Left renal cortex interstitium (tissue), 4 donors: ENCODE results near the gene GLRX3. TPM values are rescaled to one million over a fixed set of nuclear protein-coding genes. Genes with fewer than 3 reads are reported as not detected.

Experiments
- polyA plus RNA-seq, 4 donors: library from polyadenylated mRNA; unstranded; fragments of 120-200 nt; gene quantifications; one replicate each; pipeline ENCODE4 v1.2.1, GENCODE V29; 2013; ENCODE audit not compliant: insufficient read length in 4 of 4

The GLRX3 gene
- polyA plus RNA-seq, 4 donors = 79.7 to 88.8 (median 86.8) TPM

Other genes with a start within 250 kb of the GLRX3 start
- gene EBF3, start 172.1 kb upstream of the GLRX3 start, polyA plus RNA-seq = 1 to 10 TPM in 3 of 4 donors, under 1 TPM in 1; 0.89 to 2.8 (median 1.8) TPM
- 1 to 10 TPM; 6.1 to 7.7 (median 6.8) TPM for gene C10orf143, start 25.6 kb upstream of the GLRX3 start, polyA plus RNA-seq